T-helper 17 cell (primary cell): ENCODE results near the gene CYSRT1. TPM values are rescaled to one million over a fixed set of nuclear protein-coding genes. Genes with fewer than 3 reads are reported as not detected.

ENCODE experiments used
- ATAC-seq: fragments of 150-1000 bp; cut with Tn5 transposase; 2 replicates; pipeline ENCODE4 v1.10.0; 2021; ENCODE audit warnings: mild to moderate bottlenecking, moderate library complexity
- DNase-seq, 3 donors: peaks; one replicate each; pipeline versions ENCODE4 v3.0.0 to v3.0.0-alpha.2; 2020 to 2021
- H3K9me3 ChIP-seq: one replicate; pipeline ENCODE4 v1.7.0; 2013; ENCODE audit warnings: low read length, mild to moderate bottlenecking; ENCODE audit not compliant: control insufficient read depth, poor library complexity, severe bottlenecking
- H3K27ac Mint-ChIP-seq: one replicate; pipeline ENCODE4 v1.8.0; 2022; ENCODE audit warnings: mild to moderate bottlenecking, moderate library complexity, mixed read lengths
- H3K27me3 Mint-ChIP-seq: one replicate; pipeline ENCODE4 v1.8.0; 2022; ENCODE audit warnings: mixed read lengths
- H3K36me3 Mint-ChIP-seq: one replicate; pipeline ENCODE4 v1.8.0; 2022; ENCODE audit warnings: low read depth, mixed read lengths
- H3K4me1 Mint-ChIP-seq: one replicate; pipeline ENCODE4 v1.8.0; 2022; ENCODE audit warnings: mild to moderate bottlenecking, mixed read lengths
- H3K4me3 Mint-ChIP-seq: one replicate; pipeline ENCODE4 v1.8.0; 2022; ENCODE audit warnings: mild to moderate bottlenecking, moderate library complexity, mixed read lengths
- total RNA-seq, 4 donors: library from RNA in 2 of 4; stranded (reverse) in 2 of 4; gene quantifications; one replicate each; pipeline ENCODE4 v1.2.3 and lab custom pipeline; 2022 to 2026

Gene CYSRT1
- total RNA-seq, 2 donors from 2014 or later, result 0.52 TPM; not detected in 1

DNA sequence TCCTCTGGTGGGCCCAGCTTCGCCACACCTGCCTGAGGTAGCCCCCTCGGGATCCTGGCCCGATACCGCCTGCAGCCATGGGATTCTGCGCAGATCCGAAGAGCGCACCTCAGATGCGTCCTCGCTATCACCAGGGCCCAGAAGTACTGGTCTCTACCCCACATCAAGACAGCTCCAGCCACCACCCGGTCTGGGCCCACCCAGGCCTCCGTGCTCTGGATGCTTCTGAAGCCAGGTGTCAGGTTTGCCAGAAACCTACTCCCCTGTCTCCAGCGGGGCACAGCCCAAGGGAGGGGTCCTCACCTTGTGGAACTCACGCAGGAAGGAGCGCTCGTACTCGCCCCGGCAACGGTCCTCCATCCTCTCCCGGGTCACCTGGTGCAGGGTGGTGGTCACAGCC lies 39.1 kb upstream of the CYSRT1 start:
- DNase-seq (no peak), ATAC-seq (no peak)
- no peaks in the 10 kb centered on the region for H3K9me3 ChIP-seq
- Mint-ChIP-seq H3K27me3 (no peaks in the 10 kb centered on the region), H3K27ac (no peak overlapping the region), H3K4me1 (peaks cover 30% of the 10 kb centered on the region), H3K4me3 (no peak overlapping the region), H3K36me3 (peaks cover 3% of the 10 kb centered on the region)

DNA sequence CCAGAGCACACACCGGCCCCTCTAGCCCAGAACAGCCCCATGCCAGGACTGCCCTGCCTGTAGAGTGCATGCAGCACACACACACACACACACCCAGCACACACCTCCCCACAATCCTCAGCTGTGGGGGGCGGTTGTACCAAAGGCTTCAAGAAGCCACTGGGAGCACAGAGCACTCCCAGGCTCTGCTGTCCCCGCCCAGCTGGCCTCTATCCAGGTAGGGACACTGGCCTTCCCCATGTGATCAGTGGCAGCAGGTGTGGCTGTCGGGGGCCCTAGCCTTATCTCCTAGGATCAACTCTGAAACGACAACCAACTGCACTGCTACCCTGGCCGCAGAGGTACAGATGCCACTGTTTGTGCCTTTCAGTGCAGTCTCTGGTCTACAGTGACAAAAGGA lies 38.6 kb upstream of the CYSRT1 start:
- Mint-ChIP-seq H3K36me3 (peaks cover 3% of the 10 kb centered on the region), H3K4me3 (no peak overlapping the region), H3K27ac (peak overlapping the region; percentile 89), H3K27me3 (no peaks in the 10 kb centered on the region), H3K4me1 (peaks cover 31% of the 10 kb centered on the region)
- ATAC-seq (no peak), DNase-seq (no peak)
- H3K9me3 ChIP-seq, result no peaks in the 10 kb centered on the region

DNA sequence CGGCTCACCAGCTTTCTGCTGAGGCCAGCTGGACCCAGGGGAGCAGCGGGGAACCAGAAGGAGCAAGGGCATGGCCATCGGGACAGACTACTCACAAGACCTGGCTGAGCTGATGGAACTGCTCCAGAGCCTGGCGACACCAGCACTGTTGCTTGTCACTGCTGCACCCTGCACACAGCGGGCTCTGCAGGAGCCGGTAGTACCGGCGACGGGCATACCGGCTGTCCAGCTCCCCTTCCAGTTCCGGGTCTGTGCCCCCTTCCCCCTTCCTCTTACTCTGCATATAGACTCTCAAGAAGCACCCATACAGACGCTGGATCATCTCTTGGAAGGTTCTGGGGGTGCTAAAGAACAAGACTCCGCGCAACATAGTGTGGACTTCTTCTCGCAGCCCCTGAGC lies 37.6 kb upstream of the CYSRT1 start:
- ATAC-seq (no peak), DNase-seq (no peak)
- peaks cover 28% of the 10 kb centered on the region for H3K4me1 Mint-ChIP-seq
- H3K9me3 ChIP-seq, result no peaks in the 10 kb centered on the region
- H3K27me3 Mint-ChIP-seq, result no peaks in the 10 kb centered on the region
- peak overlapping the region; percentile 89 for H3K27ac Mint-ChIP-seq
- no peaks in the 10 kb centered on the region for H3K36me3 Mint-ChIP-seq
- peak overlapping the region; percentile 94 for H3K4me3 Mint-ChIP-seq

DNA sequence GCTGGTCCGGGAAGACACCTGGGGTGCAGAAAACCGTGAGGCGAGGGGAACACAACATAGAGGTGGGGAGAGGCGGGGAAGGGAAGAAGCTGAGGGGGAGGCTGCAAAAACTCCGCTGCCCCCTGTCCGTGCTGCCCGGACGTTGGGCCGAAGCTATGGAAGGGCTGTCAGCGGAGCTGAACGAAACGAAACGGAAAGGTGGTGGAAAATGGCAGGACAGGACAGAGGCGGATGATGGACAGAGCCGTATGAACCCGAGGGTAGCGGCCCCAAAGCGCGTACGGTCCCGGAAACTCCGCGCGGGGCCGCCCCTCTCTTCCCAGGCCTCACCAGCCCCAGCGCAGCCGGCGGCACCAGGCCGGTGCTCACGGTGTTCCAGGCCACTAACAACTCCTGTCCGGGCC lies 36.9 kb upstream of the CYSRT1 start:
- H3K9me3 ChIP-seq, result no peaks in the 10 kb centered on the region
- H3K27ac Mint-ChIP-seq, result peak overlapping the region; percentile 89
- peak overlapping the region; percentile 94 for H3K4me3 Mint-ChIP-seq
- no peak for DNase-seq
- no peaks in the 10 kb centered on the region for H3K27me3 Mint-ChIP-seq
- H3K36me3 Mint-ChIP-seq, result no peaks in the 10 kb centered on the region
- peak; percentile 33 for ATAC-seq
- H3K4me1 Mint-ChIP-seq, result peaks cover 28% of the 10 kb centered on the region

DNA sequence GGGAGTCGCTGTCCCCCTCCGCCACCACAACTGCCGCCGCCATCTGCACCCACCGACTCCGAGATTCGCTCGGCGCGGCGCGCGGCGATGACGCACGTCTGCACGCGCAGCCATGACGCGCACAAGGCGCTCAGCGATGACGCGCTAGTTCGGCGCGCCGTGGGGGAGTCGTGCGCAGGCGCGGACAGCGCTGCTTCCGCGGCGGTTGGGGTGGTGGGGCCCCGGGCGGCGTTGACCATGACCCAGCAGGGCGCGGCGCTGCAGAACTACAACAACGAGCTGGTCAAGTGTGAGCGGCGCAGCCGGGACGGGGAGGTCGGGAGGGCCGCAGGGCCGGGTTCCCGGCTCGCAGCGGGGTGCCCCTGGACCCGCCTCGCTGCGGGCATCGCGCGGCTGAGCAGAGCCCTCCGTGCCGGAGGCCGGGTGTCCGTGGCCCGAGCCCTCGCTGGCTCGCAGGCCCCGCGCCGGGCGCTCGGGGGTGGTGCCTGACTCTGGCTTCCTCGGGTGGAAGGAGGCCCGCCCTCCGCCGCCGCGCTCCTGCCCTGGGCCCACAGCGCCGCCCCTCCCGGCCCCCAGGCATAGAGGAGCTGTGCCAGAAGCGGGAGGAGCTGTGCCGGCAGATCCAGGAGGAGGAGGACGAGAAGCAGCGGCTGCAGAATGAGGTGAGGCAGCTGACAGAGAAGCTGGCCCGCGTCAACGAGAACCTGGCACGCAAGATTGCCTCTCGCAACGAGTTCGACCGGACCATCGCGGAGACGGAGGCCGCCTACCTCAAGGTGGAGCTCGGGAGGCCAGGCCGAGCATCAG lies 36.3 kb upstream of the CYSRT1 start, which contains the start of the genes ANAPC2 and SSNA1:
TSS of gene ANAPC2 (minus strand) at position 71 of the 807 bp plus-strand sequence. CDS start at position 43, 28 bp downstream.
TSS of gene SSNA1 (plus strand) at position 187 of the 807 bp plus-strand sequence. CDS start at position 238, 51 bp downstream.
- H3K36me3 Mint-ChIP-seq, result no peaks in the 10 kb centered on the region
- peak within 1 kb of the TSS; percentile 89 for H3K27ac Mint-ChIP-seq
- DNase-seq, result peak; percentile 86 to 95 (median 92)
- peak within 1 kb of the TSS; percentile 94 for H3K4me3 Mint-ChIP-seq
- ATAC-seq, result peak; percentile 81
- no peaks in the 10 kb centered on the region for H3K9me3 ChIP-seq
- peaks cover 26% of the 10 kb centered on the region for H3K4me1 Mint-ChIP-seq
- no peaks in the 10 kb centered on the region for H3K27me3 Mint-ChIP-seq

DNA sequence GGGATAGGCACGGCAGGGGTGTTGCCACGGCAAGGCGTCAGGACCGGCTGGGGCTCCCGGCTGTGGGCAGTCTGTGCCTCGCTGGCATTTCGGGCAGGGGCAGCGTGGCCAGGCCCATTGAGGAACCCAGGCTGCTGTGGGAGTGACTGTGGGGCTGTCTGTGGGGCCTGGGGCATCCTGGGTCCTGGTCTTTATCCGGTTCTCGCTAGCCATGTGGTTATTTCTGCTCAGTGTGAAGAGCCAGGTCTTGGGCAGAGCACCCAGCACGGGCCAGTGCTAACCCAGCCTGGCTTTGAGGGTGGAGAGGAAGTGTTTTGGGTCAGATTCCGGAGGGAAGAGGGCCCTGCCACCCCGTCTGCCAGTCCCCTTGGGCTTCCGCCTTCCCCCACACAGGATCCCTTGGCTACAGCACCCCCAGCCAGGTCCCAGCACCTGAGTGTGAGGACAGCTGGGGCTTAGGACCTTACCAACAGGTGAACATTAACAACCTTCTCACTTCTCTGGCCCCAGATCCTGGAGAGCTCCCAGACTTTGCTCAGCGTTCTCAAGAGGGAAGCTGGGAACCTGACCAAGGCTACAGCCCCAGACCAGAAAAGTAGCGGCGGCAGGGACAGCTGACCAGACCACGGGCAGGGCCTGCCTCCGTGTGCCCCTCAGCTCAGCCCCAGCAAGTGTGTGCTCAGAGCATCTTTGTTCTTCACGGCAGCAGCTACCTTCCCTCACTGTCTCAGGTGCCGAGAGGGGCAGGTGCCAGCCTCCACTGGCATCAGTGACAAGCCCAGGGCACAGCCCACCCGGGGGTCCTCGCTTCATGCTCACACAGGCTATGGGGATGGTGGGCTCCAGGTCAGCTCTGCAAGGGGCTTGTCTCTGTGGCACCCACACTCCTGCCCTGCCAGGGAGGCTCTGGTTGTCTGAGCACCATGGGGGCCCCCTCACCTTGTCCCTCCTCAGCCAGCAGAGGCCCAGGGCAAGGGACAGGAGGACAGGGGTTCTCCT lies 35.4 kb upstream of the CYSRT1 start:
- Mint-ChIP-seq H3K4me3 (peak overlapping the region; percentile 94), H3K36me3 (no peaks in the 10 kb centered on the region), H3K4me1 (peaks cover 22% of the 10 kb centered on the region), H3K27me3 (no peaks in the 10 kb centered on the region), H3K27ac (peak overlapping the region; percentile 89)
- H3K9me3 ChIP-seq, result no peaks in the 10 kb centered on the region
- ATAC-seq (no peak), DNase-seq (no peak)

DNA sequence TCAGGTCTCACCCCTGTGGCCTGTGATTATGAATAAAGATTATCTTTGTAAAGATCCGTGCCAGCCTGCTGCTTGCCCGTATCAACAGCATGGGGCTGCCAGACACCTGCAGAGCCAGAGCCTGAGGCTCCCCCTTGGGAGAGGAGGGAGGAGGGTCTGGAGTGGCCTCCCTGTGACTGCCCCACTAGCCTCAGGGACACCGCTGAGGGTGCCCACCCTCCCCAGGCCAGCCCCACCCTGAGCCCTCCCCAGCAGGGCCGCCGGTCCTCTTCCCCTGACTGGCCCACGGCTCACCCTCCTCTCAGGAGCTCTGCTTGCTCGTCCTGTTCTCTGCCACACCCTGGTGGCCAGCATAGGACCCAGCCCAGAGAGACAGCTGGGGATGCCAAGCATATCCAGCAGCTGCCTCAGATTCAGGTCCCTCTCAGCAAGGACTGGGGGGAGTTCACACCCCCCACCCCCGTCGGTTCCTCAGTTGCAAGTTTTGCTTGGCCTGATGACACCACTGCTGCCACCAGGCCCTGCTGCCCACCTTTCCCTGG lies 34.6 kb upstream of the CYSRT1 start:
- no peak for ATAC-seq
- Mint-ChIP-seq H3K27ac (peak overlapping the region; percentile 82), H3K36me3 (no peaks in the 10 kb centered on the region), H3K27me3 (no peaks in the 10 kb centered on the region), H3K4me1 (peaks cover 23% of the 10 kb centered on the region), H3K4me3 (peak overlapping the region; percentile 94)
- DNase-seq, result no peak
- no peaks in the 10 kb centered on the region for H3K9me3 ChIP-seq

DNA sequence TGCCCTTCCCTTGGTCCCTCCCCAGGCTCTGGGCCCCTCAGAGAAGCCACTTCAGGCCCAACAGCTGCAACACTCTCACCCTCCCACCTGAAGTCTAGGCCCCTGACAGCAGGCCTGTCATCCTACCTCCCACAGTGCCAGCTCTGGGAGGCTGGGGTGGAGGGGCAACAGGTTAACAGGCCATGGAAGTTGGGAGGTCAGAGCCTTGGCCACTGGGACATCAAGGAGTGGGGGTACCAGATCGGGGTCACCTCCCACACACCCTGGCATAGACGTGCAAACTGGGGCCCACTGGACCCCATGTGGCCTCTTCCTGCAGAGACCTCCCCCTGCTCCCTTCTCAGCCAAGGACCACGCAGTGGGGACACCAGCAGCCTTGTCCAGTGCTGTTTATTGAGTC lies 33.7 kb upstream of the CYSRT1 start:
- DNase-seq (no peak), ATAC-seq (no peak)
- H3K9me3 ChIP-seq, result no peaks in the 10 kb centered on the region
- Mint-ChIP-seq H3K4me3 (peak overlapping the region; percentile 58), H3K4me1 (peaks cover 24% of the 10 kb centered on the region), H3K36me3 (no peaks in the 10 kb centered on the region), H3K27ac (peak overlapping the region; percentile 82), H3K27me3 (no peaks in the 10 kb centered on the region)

DNA sequence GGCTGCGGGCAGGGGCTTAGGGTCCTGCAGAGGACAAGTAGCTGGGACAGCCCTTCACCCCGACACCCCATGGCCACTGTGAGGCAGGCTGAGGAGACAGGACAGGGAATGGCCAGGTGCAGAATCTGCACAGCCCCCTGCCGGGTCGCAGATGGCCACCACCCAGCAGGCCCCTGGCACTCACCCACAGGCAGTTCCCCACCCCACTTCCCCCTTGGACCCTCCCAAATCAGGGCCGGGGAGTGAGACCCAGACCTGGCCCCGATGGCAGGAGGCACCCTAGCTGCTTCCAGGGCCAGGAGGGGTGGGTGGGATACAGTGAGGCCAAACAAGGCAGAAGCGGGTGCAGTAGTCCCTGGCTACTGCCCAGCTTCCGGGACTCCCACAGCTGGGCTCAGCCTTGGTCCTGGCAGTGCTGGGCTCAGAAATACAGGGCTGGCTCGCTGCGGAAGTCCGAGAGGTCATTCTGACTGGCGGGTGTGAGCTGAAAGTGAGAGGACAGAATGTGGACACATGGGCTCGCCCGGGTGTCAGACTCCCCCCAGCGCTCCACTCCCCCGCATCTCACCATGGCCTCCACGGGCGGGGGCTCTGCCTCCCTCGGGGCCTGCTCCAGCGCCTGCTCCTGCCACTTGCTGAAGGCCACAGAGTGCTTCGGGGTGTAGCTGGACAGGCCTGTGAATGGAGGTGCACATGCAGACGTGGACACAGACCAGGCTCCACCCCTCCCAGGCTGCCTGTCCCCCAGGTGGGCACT lies 33.1 kb upstream of the CYSRT1 start:
- H3K27me3 Mint-ChIP-seq, result no peaks in the 10 kb centered on the region
- peaks cover 24% of the 10 kb centered on the region for H3K4me1 Mint-ChIP-seq
- H3K27ac Mint-ChIP-seq, result no peak overlapping the region
- DNase-seq (no peak), ATAC-seq (no peak)
- no peaks in the 10 kb centered on the region for H3K9me3 ChIP-seq
- H3K4me3 Mint-ChIP-seq, result no peak overlapping the region
- H3K36me3 Mint-ChIP-seq, result no peaks in the 10 kb centered on the region

DNA sequence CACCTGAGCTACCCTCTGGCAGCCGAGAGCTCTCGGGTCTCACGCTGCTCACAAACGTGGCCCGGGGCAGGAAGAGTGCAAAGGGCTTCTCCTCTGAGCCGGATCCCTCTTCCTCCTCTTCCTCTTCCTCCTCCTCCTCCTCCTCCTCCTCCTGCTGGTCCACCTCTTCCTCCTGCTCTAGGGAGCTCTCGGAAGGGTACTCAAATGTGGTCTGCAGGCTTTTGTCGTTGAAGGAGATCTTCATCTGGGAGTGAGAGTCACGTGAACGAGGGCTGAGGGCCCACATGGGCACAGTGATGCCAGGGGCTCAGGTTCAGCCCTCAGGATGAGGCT lies 32.6 kb upstream of the CYSRT1 start:
- no peaks in the 10 kb centered on the region for H3K36me3 Mint-ChIP-seq
- DNase-seq (no peak), ATAC-seq (no peak)
- no peak overlapping the region for H3K4me3 Mint-ChIP-seq
- no peaks in the 10 kb centered on the region for H3K9me3 ChIP-seq
- H3K27ac Mint-ChIP-seq, result no peak overlapping the region
- H3K4me1 Mint-ChIP-seq, result peaks cover 24% of the 10 kb centered on the region
- no peaks in the 10 kb centered on the region for H3K27me3 Mint-ChIP-seq

DNA sequence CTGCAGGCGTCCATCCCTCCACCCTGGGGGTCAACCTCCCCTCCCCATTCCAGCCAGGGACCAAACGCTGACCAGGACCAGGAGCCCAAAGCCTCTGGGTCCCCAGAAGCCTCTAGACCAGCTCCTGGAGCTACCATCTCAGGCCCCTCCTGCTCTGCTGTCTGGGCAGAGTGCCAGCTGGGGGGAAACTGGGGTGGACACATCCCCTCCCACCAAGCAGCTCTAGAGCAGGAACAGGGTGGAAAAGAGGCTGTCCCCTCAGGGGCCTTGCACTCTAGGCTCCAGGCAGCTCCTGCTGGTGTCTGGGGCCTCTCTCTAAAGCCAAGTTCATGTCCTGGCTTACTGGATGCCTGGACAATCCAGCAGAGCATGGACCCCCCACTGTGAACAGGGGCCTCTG lies 32.1 kb upstream of the CYSRT1 start:
- ATAC-seq (no peak), DNase-seq (no peak)
- Mint-ChIP-seq H3K27me3 (no peaks in the 10 kb centered on the region), H3K27ac (no peak overlapping the region), H3K36me3 (no peaks in the 10 kb centered on the region), H3K4me1 (peaks cover 21% of the 10 kb centered on the region), H3K4me3 (no peak overlapping the region)
- no peaks in the 10 kb centered on the region for H3K9me3 ChIP-seq

DNA sequence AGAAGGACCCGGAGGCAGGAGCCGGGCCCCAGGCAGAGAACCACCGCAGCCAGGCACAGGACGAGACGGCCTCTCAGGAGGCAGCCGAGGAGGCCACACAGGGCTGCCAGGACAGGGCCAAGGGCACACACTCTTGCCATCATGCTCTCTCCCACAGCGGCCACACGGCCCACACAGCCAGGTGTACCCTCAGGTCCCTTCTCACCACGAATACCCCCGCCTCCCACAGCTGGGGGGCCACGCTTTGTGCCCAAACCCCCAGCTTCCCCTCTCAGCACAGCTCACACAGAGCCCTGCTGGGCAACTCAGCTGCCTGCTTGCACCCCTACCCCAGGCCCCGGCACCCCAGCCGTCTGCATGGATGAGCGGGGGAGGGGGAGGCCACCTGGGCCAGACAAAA lies 31.2 kb upstream of the CYSRT1 start:
- Mint-ChIP-seq H3K4me1 (peaks cover 17% of the 10 kb centered on the region), H3K27me3 (no peaks in the 10 kb centered on the region), H3K27ac (no peak overlapping the region), H3K4me3 (no peak overlapping the region), H3K36me3 (no peaks in the 10 kb centered on the region)
- no peak for ATAC-seq
- DNase-seq, result no peak
- H3K9me3 ChIP-seq, result no peaks in the 10 kb centered on the region
